GM06990 (cell line): ENCODE measurements around the gene HTR2A.

Source experiments
- DNase-seq: peaks from one replicate; pipeline ENCODE4 v3.0.0-alpha.2; 2011; ENCODE audit not compliant: insufficient read length; ENCODE audit errors: extremely low read depth
- H3K27me3 ChIP-seq: replicated peaks from 2 replicates; pipeline ENCODE4 v1.6.0; 2011; ENCODE audit warnings: low read length; ENCODE audit not compliant: control insufficient read depth, insufficient read depth
- H3K36me3 ChIP-seq: 2 replicates; pipeline ENCODE4 v1.5.1; 2011; ENCODE audit warnings: low read length; ENCODE audit not compliant: control insufficient read depth, insufficient read depth
- H3K4me3 ChIP-seq: replicated peaks from 2 replicates; pipeline ENCODE4 v1.5.1; 2011; ENCODE audit warnings: low read depth, mild to moderate bottlenecking, control low read depth, low read length
- CTCF ChIP-seq: IDR thresholded peaks from 2 replicates; pipeline ENCODE4 v1.5.1; 2011; ENCODE audit warnings: low read length, control low read depth, mild to moderate bottlenecking, inconsistent platforms; ENCODE audit not compliant: insufficient read depth, poor library complexity, severe bottlenecking

HTR2A gene

GRCh38 chr13:46801858-46802257 is 95.0 kb downstream of the HTR2A start:
- no peaks in the 10 kb centered on the region for H3K27me3 ChIP-seq
- H3K36me3 ChIP-seq: no peaks in the 10 kb centered on the region
- no peak overlapping the region for H3K4me3 ChIP-seq
- no peak for TF ChIP-seq CTCF
- no peak for DNase-seq

- Histone ChIP-seq H3K36me3 (no peaks in the 10 kb centered on the region), H3K4me3 (no peak overlapping the region), H3K27me3 (no peaks in the 10 kb centered on the region)
- no peak for TF ChIP-seq CTCF
- DNase-seq: no peak
Observed at GRCh38 chr13:46799139-46799538, 97.7 kb downstream of the HTR2A start.

- no peaks in the 10 kb centered on the region for H3K36me3 ChIP-seq
- no peak for TF ChIP-seq CTCF
- H3K27me3 ChIP-seq: no peaks in the 10 kb centered on the region
- H3K4me3 ChIP-seq: peak overlapping the region; percentile 81
- DNase-seq: no peak
Observed at GRCh38 chr13:46797501-46798237, 99.2 kb downstream of the HTR2A start.

GRCh38 chr13:46796515-46797474 is 100.1 kb downstream of the HTR2A start, which contains the start of gene ESD:
Gene ESD, minus strand, starts transcription at chr13:46797161. Its CDS starts 5,748 bp downstream, at chr13:46791413.
- peak; percentile 92 for DNase-seq

GRCh38 chr13:46796129-46796514 is 100.7 kb downstream of the HTR2A start:
- DNase-seq: no peak
- no peaks in the 10 kb centered on the region for H3K27me3 ChIP-seq
- peak overlapping the region; percentile 81 for H3K4me3 ChIP-seq
- TF ChIP-seq CTCF: no peak
- H3K36me3 ChIP-seq: no peaks in the 10 kb centered on the region

More at GRCh38 chr13:46796515-46797474, 100.1 kb downstream of the HTR2A start, which contains the start of gene ESD:
- H3K36me3 ChIP-seq: no peaks in the 10 kb centered on the region
- TF ChIP-seq CTCF: no peak
- no peaks in the 10 kb centered on the region for H3K27me3 ChIP-seq
- H3K4me3 ChIP-seq: peak within 1 kb of the TSS; percentile 81
